ENCODE data around the gene ZFYVE28.

DNA sequence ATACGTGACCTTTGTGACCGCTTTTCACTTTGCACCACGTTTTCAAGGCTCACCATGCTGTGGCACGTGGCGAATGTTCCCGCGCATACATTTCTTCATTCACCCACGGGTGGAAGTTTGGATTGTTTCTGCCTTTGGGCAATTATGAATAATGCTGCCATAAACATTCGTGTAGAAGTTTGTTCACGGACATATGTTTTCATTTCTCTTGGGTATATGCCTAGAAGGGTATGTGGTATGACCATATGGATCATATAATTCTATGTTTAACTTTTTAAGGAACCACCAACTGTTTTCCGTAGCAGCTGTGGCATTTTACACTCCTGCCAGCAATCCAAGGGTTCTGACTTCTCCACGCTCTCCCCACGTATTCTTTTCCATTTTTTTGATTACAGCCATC is 95.6 kb downstream of the ZFYVE28 start:
- TF ChIP-seq EZH2 (IDR thresholded peaks at IDR 0.05; ENCODE audit: low read depth): no peak
- TF ChIP-seq, protein P1, sequence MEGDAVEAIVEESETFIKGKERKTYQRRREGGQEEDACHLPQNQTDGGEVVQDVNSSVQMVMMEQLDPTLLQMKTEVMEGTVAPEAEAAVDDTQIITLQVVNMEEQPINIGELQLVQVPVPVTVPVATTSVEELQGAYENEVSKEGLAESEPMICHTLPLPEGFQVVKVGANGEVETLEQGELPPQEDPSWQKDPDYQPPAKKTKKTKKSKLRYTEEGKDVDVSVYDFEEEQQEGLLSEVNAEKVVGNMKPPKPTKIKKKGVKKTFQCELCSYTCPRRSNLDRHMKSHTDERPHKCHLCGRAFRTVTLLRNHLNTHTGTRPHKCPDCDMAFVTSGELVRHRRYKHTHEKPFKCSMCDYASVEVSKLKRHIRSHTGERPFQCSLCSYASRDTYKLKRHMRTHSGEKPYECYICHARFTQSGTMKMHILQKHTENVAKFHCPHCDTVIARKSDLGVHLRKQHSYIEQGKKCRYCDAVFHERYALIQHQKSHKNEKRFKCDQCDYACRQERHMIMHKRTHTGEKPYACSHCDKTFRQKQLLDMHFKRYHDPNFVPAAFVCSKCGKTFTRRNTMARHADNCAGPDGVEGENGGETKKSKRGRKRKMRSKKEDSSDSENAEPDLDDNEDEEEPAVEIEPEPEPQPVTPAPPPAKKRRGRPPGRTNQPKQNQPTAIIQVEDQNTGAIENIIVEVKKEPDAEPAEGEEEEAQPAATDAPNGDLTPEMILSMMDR (conservative IDR thresholded peaks at IDR 0.05): no peak
